H1 (cell line): ENCODE measurements around the gene TTLL1. TPM values are rescaled to one million over a fixed set of nuclear protein-coding genes. Genes with fewer than 3 reads are reported as not detected.

Source experiments
- CTCF ChIA-PET: fragments of 300-600 bp; sonication (Branson Sonifier 250); formaldehyde crosslinking; loops from one replicate; lab custom pipeline; 2021; ENCODE audit not compliant: partially characterized antibody; lab: Charles Lee
- POLR2A ChIA-PET: fragments of 300-600 bp; sonication (Branson Sonifier 250); formaldehyde crosslinking; loops from one replicate; lab custom pipeline; 2021; ENCODE audit warnings: inconsistent platforms; ENCODE audit not compliant: partially characterized antibody; lab: Charles Lee
- DNase-seq, 2 experiments: peaks; one replicate each; pipeline versions ENCODE4 v3.0.0 to v3.0.0-alpha.2; 2010 to 2022; ENCODE audit warnings: low spot score in 2 of 2, low read depth in 1 of 2, mixed read lengths in 1 of 2
- FAIRE-seq: peaks from 2 replicates; lab custom pipeline; 2011; peaks lifted over from hg19 to GRCh38; lab: Jason Lieb, UNC
- H2AFZ ChIP-seq: 2 replicates; pipeline ENCODE4 v1.8.1; 2012; ENCODE audit warnings: low read length, inconsistent platforms
- H2AK5ac ChIP-seq: 2 replicates; pipeline ENCODE4 v1.6.1; 2013; ENCODE audit warnings: low read depth, low read length
- H2BK120ac ChIP-seq: replicated peaks from 2 replicates; pipeline ENCODE3; 2013; ENCODE audit warnings: low read depth, low read length, inconsistent platforms
- H2BK12ac ChIP-seq: 2 replicates; pipeline ENCODE4 v1.6.1; 2013; ENCODE audit warnings: low read depth, low read length
- H2BK15ac ChIP-seq: 2 replicates; pipeline ENCODE4 v1.6.1; 2013; ENCODE audit warnings: low read length
- H2BK20ac ChIP-seq: 2 replicates; pipeline ENCODE4 v1.6.1; 2013; ENCODE audit warnings: low read length
- H2BK5ac ChIP-seq: 2 replicates; pipeline ENCODE4 v1.6.1; 2013; ENCODE audit warnings: low read depth, low read length
- H3K14ac ChIP-seq: 2 replicates; pipeline ENCODE4 v1.6.1; 2013; ENCODE audit warnings: inconsistent platforms; ENCODE audit not compliant: insufficient read length
- H3K18ac ChIP-seq: 2 replicates; pipeline ENCODE4 v1.6.1; 2013; ENCODE audit warnings: low read length; ENCODE audit errors: extremely low read depth
- H3K23ac ChIP-seq: 2 replicates; pipeline ENCODE4 v1.6.1; 2013; ENCODE audit warnings: inconsistent platforms; ENCODE audit not compliant: insufficient read length
- H3K23me2 ChIP-seq: 2 replicates; pipeline ENCODE4 v1.6.1; 2013; ENCODE audit warnings: low read depth, low read length
- H3K27ac ChIP-seq: 2 replicates; pipeline ENCODE4 v1.6.1; 2011; ENCODE audit warnings: low read depth, low read length, inconsistent platforms
- H3K27me3 ChIP-seq, 4 experiments: replicated peaks in 1 of 4; 1 replicate in 1 of 4; 2 replicates in 3 of 4; pipeline versions ENCODE4 v1.6.1 to v1.8.1; 2011 to 2013; ENCODE audit warnings: low read length in 3 of 4, mild to moderate bottlenecking in 3 of 4, inconsistent platforms in 2 of 4, mixed read lengths in 2 of 4, moderate library complexity in 1 of 4; ENCODE audit not compliant: control insufficient read depth in 3 of 4, insufficient read depth in 3 of 4; ENCODE audit errors: extremely low read depth in 1 of 4
- H3K36me3 ChIP-seq, 4 experiments: 2 replicates each; pipeline versions ENCODE4 v1.6.1 to v1.8.1; 2011 to 2013; ENCODE audit warnings: mild to moderate bottlenecking in 4 of 4, low read length in 3 of 4, moderate library complexity in 2 of 4, control low read depth in 1 of 4, inconsistent platforms in 1 of 4; ENCODE audit not compliant: insufficient read depth in 4 of 4, control insufficient read depth in 2 of 4
- H3K4ac ChIP-seq: replicated peaks from 2 replicates; pipeline ENCODE3; 2013; ENCODE audit warnings: low read length, low read depth, mixed read lengths, inconsistent platforms; ENCODE audit not compliant: insufficient read length
- H3K4me1 ChIP-seq, 4 experiments: replicated peaks in 1 of 4; 1 replicate in 1 of 4; 2 replicates in 3 of 4; pipeline versions ENCODE4 v1.6.1 to v1.8.1; 2011 to 2013; ENCODE audit warnings: low read length in 3 of 4, inconsistent platforms in 2 of 4, mixed read lengths in 1 of 4; ENCODE audit not compliant: insufficient read depth in 4 of 4, control insufficient read depth in 3 of 4
- H3K4me2 ChIP-seq, 2 experiments: 2 replicates each; pipeline versions ENCODE4 v1.6.1 to v1.8.1; 2011 to 2013; ENCODE audit warnings: low read depth in 2 of 2, low read length in 2 of 2, control low read depth in 1 of 2, inconsistent platforms in 1 of 2, mild to moderate bottlenecking in 1 of 2; ENCODE audit not compliant: insufficient read depth in 1 of 2
- H3K4me3 ChIP-seq, 4 experiments: fragments of 200-600, 300-600 bp in 1 of 4; sonication (generic), shearing (Covaris generic), sonication (Bioruptor Twin) in 1 of 4; 2 replicates each; pipeline versions ENCODE4 v1.5.1 to v1.8.1; 2011 to 2016; ENCODE audit warnings: low read length in 4 of 4, low read depth in 3 of 4, control low read depth in 2 of 4, inconsistent platforms in 2 of 4, mild to moderate bottlenecking in 2 of 4, mixed read lengths in 1 of 4, moderate library complexity in 1 of 4; ENCODE audit not compliant: insufficient read depth in 2 of 4; ENCODE audit errors: extremely low read depth in 1 of 4
- H3K56ac ChIP-seq: replicated peaks from 2 replicates; pipeline ENCODE3; 2013; ENCODE audit warnings: low read depth, mild to moderate bottlenecking, mixed read lengths, low read length, inconsistent platforms; ENCODE audit not compliant: insufficient read length
- H3K79me1 ChIP-seq: 2 replicates; pipeline ENCODE4 v1.6.1; 2013; ENCODE audit warnings: low read depth, low read length, control low read depth
- H3K79me2 ChIP-seq, 2 experiments: 2 replicates each; pipeline versions ENCODE4 v1.6.1 to v1.8.1; 2012 to 2013; ENCODE audit warnings: low read length in 2 of 2, mild to moderate bottlenecking in 2 of 2, inconsistent platforms in 1 of 2; ENCODE audit not compliant: insufficient read depth in 2 of 2, control insufficient read depth in 1 of 2
- H3K9ac ChIP-seq, 4 experiments: replicated peaks in 1 of 4; 1 replicate in 1 of 4; 2 replicates in 3 of 4; pipeline versions ENCODE4 v1.6.1 to v1.8.1; 2011 to 2013; ENCODE audit warnings: low read depth in 3 of 4, low read length in 3 of 4, control low read depth in 2 of 4, mild to moderate bottlenecking in 2 of 4, moderate library complexity in 2 of 4, inconsistent platforms in 1 of 4; ENCODE audit errors: extremely low read depth in 1 of 4
- H3K9me3 ChIP-seq, 2 experiments: 2 replicates each; pipeline versions ENCODE4 v1.6.1 to v1.8.1; 2012 to 2013; ENCODE audit warnings: mild to moderate bottlenecking in 2 of 2, moderate library complexity in 2 of 2, control low read depth in 1 of 2, inconsistent platforms in 1 of 2, low read depth in 1 of 2, low read length in 1 of 2, mixed read lengths in 1 of 2; ENCODE audit not compliant: insufficient read depth in 2 of 2
- H4K20me1 ChIP-seq, 2 experiments: replicated peaks in 1 of 2; 2 replicates each; pipeline versions ENCODE3 to v1.8.1; 2011 to 2013; ENCODE audit warnings: inconsistent platforms in 2 of 2, low read length in 2 of 2, mild to moderate bottlenecking in 1 of 2; ENCODE audit not compliant: insufficient read depth in 2 of 2, control insufficient read depth in 1 of 2
- H4K5ac ChIP-seq: 2 replicates; pipeline ENCODE4 v1.6.1; 2013; ENCODE audit warnings: low read length, low read depth, mixed read lengths, inconsistent platforms; ENCODE audit not compliant: insufficient read length
- H4K8ac ChIP-seq: 2 replicates; pipeline ENCODE4 v1.8.0; 2013; ENCODE audit warnings: mild to moderate bottlenecking, moderate library complexity, low read length, inconsistent platforms; ENCODE audit not compliant: insufficient read depth; ENCODE audit errors: extremely low read depth
- H4K91ac ChIP-seq: replicated peaks from 2 replicates; pipeline ENCODE3; 2013; ENCODE audit warnings: low read length, mixed read lengths, inconsistent platforms; ENCODE audit not compliant: insufficient read length
- ASH2L ChIP-seq: fragments of 200-600, 300-600 bp; sonication (generic); IDR thresholded peaks from one replicate; pipeline ENCODE4 v1.7.1; 2017; ENCODE audit warnings: low read length
- CBX8 ChIP-seq: fragments of 300-800, 300-1000 bp; sonication (generic); IDR thresholded peaks from 2 replicates; pipeline ENCODE4 v1.7.1; 2016; ENCODE audit warnings: low read depth, low read length, borderline replicate concordance
- CREB1 ChIP-seq: IDR thresholded peaks from 2 replicates; pipeline ENCODE4 v1.6.1; 2012; ENCODE audit warnings: inconsistent platforms
- EP300 ChIP-seq, 2 experiments: IDR thresholded peaks; 1 replicate in 1 of 2; 2 replicates in 1 of 2; pipeline ENCODE4 v1.6.1; 2011 to 2012; ENCODE audit warnings: low read depth in 2 of 2, low read length in 2 of 2, mild to moderate bottlenecking in 2 of 2, borderline replicate concordance in 1 of 2, inconsistent platforms in 1 of 2, moderate library complexity in 1 of 2
- HDAC6 ChIP-seq: IDR thresholded peaks from one replicate; pipeline ENCODE4 v1.7.1; 2012; ENCODE audit warnings: low read depth, mild to moderate bottlenecking, inconsistent platforms, low read length, moderate library complexity
- KDM4A ChIP-seq: IDR thresholded peaks from one replicate; pipeline ENCODE4 v1.7.1; 2012; ENCODE audit warnings: low read depth, mild to moderate bottlenecking, moderate library complexity, low read length, inconsistent platforms; ENCODE audit not compliant: severe bottlenecking
- MAFK ChIP-seq: IDR thresholded peaks from 2 replicates; pipeline ENCODE4 v1.6.1; 2012; ENCODE audit warnings: low read depth, mild to moderate bottlenecking, improper control_type of control experiment, low read length
- RBBP5 ChIP-seq: IDR thresholded peaks from 2 replicates; pipeline ENCODE4 v1.7.1; 2012; ENCODE audit warnings: low read depth, mild to moderate bottlenecking, inconsistent platforms, low read length, moderate library complexity, borderline replicate concordance
- RXRA ChIP-seq: IDR thresholded peaks from 2 replicates; pipeline ENCODE4 v1.6.1; 2011; ENCODE audit warnings: low read depth, mild to moderate bottlenecking, low read length, moderate library complexity; ENCODE audit not compliant: insufficient read depth
- SIX5 ChIP-seq: IDR thresholded peaks from 2 replicates; pipeline ENCODE4 v1.6.1; 2011; ENCODE audit warnings: mild to moderate bottlenecking, low read depth, low read length
- WGBS, 2 experiments: shearing (Covaris generic) in 1 of 2; methylation state at CpG; one replicate each; pipeline versions ENCODE4 v1.1.6 to v1.1.7; 2013 to 2015; ENCODE audit warnings: low lambda C conversion rate in 2 of 2, mixed read lengths in 2 of 2, inconsistent platforms in 1 of 2, low coverage in 1 of 2, missing lambda C conversion rate in 1 of 2; ENCODE audit not compliant: insufficient replicate concordance in 2 of 2, insufficient coverage in 1 of 2, insufficient read length in 1 of 2; ENCODE audit errors: extremely low coverage in 1 of 2, missing lambda C conversion rate in 1 of 2; 5-methylcytosine and 5-hydroxymethylcytosine counted together
- polyA plus RNA-seq, 7 experiments: library from polyadenylated mRNA; depleted of rRNA in 3 of 7; stranded (reverse) in 5 of 7; unstranded in 2 of 7; fragments of >200 nt in 5 of 7; fragments of 200-250 nt in 2 of 7; gene quantifications; 1 replicate in 5 of 7; 2 replicates in 1 of 7; 4 replicates in 1 of 7; pipeline versions ENCODE4 v1.2.1 to v1.2.3, GENCODE V29; 2011 to 2013; ENCODE audit warnings: missing spikeins in 2 of 7, mixed read lengths in 2 of 7
- total RNA-seq: library from RNA; stranded (reverse); fragmentation: NEBNext Ultra II Directional; extraction: Animal tissue kit (Norgen Biotek cat#: 25700); gene quantifications from 2 replicates; pipeline ENCODE4 v1.2.1, GENCODE V29; 2021
- TF ChIP-seq, protein P1 (sequence below): IDR thresholded peaks from 2 replicates; pipeline ENCODE4 v1.6.1; 2011; ENCODE audit warnings: low read length, improper control_type of control experiment

Gene TTLL1
- total and polyA plus RNA-seq, 2 of the 8 experiments (the other 6 are each of a cell fraction or from before 2014, with no cell fraction given): 5.0 to 13.8 TPM

DNA sequence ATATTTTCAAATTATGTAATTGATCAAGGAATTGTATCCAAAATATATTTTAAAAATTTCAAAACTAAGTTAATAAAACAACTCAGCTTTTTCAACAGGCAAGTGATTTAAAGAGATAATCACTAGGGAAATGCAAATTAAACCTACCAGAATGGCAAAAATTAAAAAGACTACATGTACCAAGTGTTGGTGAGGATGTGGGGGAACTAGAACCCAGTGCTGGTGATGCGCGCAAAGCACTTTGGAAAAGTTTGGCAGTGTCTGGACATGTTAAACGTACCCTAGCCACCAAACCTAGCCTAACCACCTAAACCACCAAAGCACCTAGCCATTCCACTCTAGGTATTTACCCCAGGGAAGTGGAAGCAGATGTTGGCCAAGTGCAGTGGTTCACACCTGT lies 97.1 kb downstream of the TTLL1 start:
- no peak overlapping the region for H3K9ac ChIP-seq
- FAIRE-seq: no peak
- no peaks in the 10 kb centered on the region for H3K27me3 ChIP-seq
- H2BK120ac ChIP-seq: no peak overlapping the region
- H3K4me1 ChIP-seq: peaks cover 2 to 9% (median 3%) of the 10 kb centered on the region in 4 experiments; a peak in 5 of 7 replicates
- H4K8ac ChIP-seq: no peak overlapping the region
- H3K36me3 ChIP-seq: no peaks in the 10 kb centered on the region
- H3K4me2 ChIP-seq: no peak overlapping the region
- no peak overlapping the region for H2AK5ac ChIP-seq
- H2BK12ac ChIP-seq: no peak overlapping the region
- H4K5ac ChIP-seq: no peak overlapping the region
- no peak overlapping the region for H3K56ac ChIP-seq
- DNase-seq: no peak
- no peak overlapping the region for H3K14ac ChIP-seq
- no peaks in the 10 kb centered on the region for H3K23me2 ChIP-seq
- WGBS, 2 experiments: 96% methylated on average over 3 of the region's 3 CpGs; no CpG with 5 or more reads in 1 of the 2 experiments
- H2BK15ac ChIP-seq: no peak overlapping the region
- H3K18ac ChIP-seq: no peak overlapping the region
- peaks cover 13 to 28% of the 10 kb centered on the region in 2 experiments for H4K20me1 ChIP-seq
- H3K79me1 ChIP-seq: peaks cover 25% of the 10 kb centered on the region
- H3K23ac ChIP-seq: no peak overlapping the region
- no peak overlapping the region for H3K4ac ChIP-seq
- H3K4me3 ChIP-seq: no peak overlapping the region
- H4K91ac ChIP-seq: no peak overlapping the region
- H3K27ac ChIP-seq: no peak overlapping the region
- H3K79me2 ChIP-seq: peaks cover 13 to 87% of the 10 kb centered on the region in 2 experiments
- POLR2A ChIA-PET: interaction anchor here (1.1 to 6.2 kb wide), 3 partner anchors 12 to 29 kb away, joined by 3 to 32 read pairs (median 4); partner anchors contain the start of gene PACSIN2
- no peak overlapping the region for H2BK5ac ChIP-seq
- 0 out of 4 replicates have a peak, but pooled peaks cover 0 to 3% of the 10 kb centered on the region in 2 experiments for H3K9me3 ChIP-seq
- CTCF ChIA-PET: interaction anchor here (0.6 to 1.3 kb wide), 2 partner anchors 16 to 123 kb away, joined by 3 read pairs; no protein-coding TSS in a partner anchor
- no peak overlapping the region for H2BK20ac ChIP-seq
- H2AFZ ChIP-seq: no peak overlapping the region
- TF ChIP-seq EP300 (IDR thresholded peaks at IDR 0.05; ENCODE audit: borderline replicate concordance in 1 of 2, low read depth in 2 of 2, low read length in 2 of 2) (no peak), MAFK (no peak), HDAC6 (no peak), ASH2L (no peak), KDM4A (no peak), RBBP5 (no peak), CREB1 (no peak), CBX8 (no peak), RXRA (no peak), SIX5 (no peak)
- TF ChIP-seq, protein P1, sequence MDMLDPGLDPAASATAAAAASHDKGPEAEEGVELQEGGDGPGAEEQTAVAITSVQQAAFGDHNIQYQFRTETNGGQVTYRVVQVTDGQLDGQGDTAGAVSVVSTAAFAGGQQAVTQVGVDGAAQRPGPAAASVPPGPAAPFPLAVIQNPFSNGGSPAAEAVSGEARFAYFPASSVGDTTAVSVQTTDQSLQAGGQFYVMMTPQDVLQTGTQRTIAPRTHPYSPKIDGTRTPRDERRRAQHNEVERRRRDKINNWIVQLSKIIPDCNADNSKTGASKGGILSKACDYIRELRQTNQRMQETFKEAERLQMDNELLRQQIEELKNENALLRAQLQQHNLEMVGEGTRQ: no peak
